HG02970 (cell line): ENCODE measurements around the gene PGM5.
"Not testable (repeated sequence)": the region's sequence is repeated elsewhere in the genome, so short reads cannot be mapped to it uniquely, and the experiment has no call there.

ENCODE experiments used
- ATAC-seq: cut with Tn5 transposase; IDR thresholded peaks from one replicate; pipeline ENCODE4 v1.9.1; 2021; ENCODE audit warnings: mild to moderate bottlenecking, moderate library complexity, moderate number of reproducible peaks; ENCODE audit not compliant: unreplicated experiment, low FRiP score

Gene PGM5

GRCh38 chr9:68375789-68376188 is 19.4 kb downstream of the PGM5 start:
- ATAC-seq = not testable (repeated sequence)

- ATAC-seq = peak; percentile 82
These were observed 21.3 kb downstream of the PGM5 start for GRCh38 chr9:68377723-68378122.

DNA sequence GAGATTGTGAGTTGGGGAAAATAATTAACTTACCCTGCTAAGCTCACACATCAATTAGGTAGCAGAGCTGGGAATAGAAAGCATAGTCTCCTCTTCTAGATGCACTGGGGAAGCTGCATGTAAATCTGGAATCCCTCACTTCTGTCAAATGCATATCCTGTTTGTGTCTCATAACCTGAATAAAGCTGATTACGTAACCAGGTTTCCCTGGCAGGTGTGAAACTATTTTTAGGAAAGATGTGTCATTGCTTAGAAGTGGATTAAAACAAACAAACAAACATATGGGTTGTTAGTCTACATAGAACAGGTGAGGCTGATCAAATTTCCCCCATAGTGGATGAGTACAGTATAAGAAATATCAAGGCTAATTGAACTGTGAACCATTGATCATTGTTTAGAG is 27.5 kb downstream of the PGM5 start:
- not testable (repeated sequence) for ATAC-seq

- ATAC-seq = not testable (repeated sequence)
These were observed 33.1 kb downstream of the PGM5 start for GRCh38 chr9:68389558-68389957.

DNA sequence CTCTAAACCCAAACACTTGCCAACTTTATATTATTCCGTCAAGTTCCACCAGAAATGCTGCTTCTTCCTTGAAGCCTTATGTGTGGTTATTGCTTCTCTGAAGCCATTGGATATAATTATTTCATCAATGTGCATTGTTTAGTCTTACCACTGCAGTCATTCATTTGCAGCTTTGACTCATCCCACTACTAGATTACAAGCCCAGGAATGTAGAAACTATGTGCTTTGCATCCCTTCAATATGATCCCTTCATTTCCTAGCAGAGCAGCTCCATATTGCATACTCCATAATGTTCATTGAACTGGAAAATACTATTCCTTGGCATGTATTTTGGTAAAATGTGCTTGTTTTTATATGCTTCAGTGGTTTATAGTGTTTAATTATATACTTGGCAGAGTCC is 34.3 kb downstream of the PGM5 start:
- not testable (repeated sequence) for ATAC-seq

DNA sequence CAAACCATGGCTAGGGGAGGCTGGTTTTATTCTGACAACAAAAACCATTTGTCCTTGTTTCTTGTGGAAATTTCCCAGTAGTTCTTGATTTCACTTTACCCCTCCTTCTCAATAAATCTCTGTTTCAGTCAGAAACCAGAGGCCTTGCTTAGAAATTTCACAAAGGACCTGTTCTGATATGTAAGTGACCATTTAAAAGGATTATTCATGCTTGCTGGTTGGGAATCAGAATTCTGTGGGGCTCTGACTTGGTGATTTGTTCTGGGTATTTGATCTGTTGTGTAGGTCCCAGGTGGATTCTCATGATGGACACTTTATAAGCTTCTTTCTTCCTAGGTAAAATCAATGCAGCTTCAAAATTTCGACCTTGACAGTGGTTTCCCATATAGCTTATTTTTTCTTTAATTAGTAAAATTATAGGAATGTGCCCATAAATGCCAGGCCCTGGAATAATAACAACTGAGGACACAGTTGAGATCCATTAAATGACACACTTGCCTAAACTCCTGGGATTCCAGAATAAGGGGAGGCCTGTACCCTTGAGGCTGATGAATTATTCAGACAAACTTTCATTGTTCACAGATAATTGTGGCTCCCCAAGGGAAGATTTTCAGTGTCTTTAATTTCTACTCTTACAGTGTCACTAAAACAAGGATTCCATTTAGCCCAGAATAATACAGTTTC is 40.1 kb downstream of the PGM5 start:
- not testable (repeated sequence) for ATAC-seq

DNA sequence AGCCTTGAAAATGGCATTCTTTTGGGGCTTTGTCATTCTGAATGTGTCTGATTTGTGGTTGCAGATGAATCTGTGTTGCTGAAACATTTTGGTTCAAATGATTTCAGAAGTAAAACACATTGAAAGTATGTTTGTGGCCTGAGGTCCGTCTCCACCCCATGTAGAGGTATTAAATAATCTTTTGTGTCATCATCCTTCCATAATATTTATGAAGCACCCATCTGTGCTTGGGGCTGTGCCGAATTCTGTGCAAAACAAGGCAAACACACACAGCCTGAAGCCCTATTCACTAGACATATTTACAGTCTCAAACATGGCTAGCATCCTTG is 40.6 kb downstream of the PGM5 start:
- ATAC-seq = not testable (repeated sequence)

- ATAC-seq = not testable (repeated sequence)
These were observed 41.4 kb downstream of the PGM5 start for GRCh38 chr9:68397796-68398195.

- not testable (repeated sequence) for ATAC-seq
These were observed 41.9 kb downstream of the PGM5 start for GRCh38 chr9:68398324-68398723.

DNA sequence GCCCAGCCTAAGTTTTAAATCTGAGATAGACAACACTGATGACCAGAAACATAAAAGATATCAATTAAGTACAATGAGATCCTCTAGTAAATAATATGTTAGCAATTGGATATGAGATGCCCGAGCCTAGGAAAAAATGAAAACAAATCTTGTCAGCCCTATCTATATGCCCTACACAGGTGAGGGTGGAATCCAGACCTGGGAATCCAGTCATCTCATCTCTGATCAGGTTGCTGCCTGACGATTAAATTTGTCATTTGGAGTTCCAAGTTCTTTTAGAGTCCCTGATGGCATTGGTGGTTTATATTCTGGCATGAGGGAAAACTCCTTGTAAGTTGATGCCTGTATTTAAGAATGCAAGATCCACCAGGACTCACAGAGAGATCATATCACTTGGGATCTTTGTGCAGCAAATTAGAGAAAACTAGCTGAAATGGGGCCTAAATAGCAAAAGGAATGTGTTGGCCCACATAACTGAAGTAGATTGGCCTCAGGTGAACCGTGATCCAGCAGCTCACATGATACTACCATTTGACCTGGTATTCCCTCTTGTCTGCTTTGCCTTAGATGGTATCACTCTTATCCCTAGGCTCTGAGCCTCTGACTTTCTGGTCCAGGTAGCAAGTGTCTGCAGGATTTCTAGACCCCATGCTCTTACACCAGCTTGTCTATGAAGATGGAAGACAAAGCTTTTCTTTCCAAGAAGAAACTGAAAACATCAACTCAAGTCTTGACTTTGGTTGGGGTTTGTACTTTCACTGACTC is 48.2 kb downstream of the PGM5 start:
- not testable (repeated sequence) for ATAC-seq

- ATAC-seq = not testable (repeated sequence)
These were observed 55.5 kb downstream of the PGM5 start for GRCh38 chr9:68411865-68412264.

DNA sequence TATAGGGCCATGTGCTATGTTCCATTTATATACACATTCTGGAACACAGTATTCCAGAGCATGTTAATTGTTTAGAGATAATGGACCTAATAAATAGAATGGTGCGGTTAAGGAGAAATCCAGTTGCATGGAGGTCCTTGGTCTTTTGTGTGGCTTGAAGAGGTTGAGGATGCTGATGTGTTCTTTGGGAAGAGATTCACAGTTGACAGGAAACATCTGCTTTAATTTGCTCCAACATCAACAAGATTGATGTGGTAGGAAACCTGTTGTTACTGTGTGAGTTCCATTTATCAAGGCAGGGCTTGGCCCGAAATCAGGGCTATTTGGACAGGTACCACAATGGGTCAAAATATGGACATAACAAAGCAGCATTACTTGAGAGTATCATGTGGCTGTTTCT is 56.3 kb downstream of the PGM5 start:
- ATAC-seq = not testable (repeated sequence)

DNA sequence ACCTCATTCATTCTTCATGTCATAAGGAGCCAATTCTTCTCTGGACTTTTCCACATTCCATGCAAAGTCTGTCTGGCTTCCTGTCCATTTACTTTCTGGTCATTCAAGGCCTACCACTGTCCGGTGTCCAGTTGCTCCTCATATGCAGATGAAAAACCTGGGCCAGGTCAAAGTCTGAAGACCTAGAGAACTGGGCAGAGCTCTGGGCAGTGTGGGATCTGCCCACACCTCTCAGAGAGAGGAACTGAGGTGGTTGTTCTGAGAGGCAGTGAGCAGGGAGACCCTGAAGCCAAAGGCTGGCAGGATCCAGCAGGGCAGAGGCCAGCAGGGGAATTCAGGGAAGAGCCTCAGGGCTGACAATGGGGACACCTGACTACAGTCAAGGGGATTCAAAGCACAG is 58.7 kb downstream of the PGM5 start:
- not testable (repeated sequence) for ATAC-seq

DNA sequence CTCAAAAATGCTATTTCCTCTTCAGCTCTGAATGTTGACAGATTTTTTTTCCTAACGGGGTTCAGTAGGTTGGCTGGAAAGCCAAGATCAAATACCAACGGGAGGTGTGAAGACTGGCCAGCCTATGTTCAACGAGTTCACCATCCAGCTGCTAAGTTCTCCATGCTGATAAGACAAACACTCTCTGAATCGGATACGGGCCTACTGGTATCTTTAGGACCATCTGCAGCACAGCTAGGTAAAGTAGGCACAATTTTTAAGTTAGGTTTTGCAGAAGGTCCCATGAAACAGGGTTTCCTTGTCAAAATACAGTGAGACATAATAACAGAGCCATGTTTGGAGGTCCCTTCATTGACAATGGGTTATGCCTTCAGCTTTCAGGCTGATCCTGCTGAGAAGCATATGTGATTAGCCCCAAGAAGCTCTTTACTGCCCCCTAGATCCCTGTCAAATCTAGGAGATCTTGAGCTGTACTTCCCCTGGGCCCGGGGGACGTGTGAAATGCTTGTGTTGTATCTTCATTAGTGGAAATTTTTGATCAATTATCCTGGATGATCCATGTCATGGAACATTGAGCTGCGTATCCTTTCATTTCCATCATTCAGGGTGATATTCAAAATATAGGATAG is 60.6 kb downstream of the PGM5 start:
- no peak for ATAC-seq

DNA sequence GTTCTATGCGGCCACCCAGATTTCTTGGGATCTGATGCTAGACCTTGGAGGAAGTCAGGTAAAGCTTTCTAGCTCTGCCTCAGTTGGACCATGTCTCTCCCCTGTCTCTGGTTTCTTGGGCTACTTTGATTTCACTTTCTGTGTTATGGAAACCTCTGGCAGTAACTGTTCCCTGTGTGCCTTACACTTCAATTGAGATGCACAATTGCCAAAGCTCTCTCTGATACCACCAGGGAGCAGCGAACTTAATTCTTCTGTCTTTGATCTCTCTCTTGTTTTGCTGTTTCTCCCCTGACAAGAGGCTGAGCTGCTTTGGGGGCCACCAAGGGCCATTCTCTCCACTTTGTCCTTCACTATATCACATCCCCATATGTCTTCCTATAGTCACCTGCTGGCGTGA is 61.4 kb downstream of the PGM5 start:
- ATAC-seq = no peak

DNA sequence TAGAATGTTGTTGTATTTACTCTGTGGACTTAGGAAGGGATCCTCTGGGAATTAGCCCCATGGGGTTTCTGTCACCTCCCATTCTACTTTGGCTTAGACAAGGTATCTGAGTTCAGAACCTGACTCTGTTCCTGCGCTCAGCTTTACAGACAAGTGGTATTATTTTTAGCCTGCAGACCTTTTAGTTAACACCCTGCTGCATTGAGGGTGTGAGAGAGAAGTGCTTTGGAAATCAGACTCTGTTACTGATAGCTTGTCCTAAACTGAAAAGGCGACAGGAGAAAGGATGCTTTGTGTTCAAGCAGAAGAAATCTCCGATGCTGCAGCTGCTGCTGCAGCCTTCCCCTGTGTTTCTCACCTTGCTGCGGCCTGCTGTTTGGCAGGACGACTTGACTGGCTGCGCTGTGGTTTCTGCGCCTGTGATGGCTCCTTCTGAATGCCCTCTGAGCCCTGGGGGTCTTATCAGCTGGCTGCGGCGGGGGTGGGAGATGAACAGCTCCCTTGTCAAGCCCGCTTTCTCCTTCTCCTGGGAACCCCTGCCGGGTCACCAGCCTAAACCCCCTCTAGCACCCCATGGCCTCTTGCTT is 61.9 kb downstream of the PGM5 start:
- no peak for ATAC-seq

GRCh38 chr9:68419901-68420300 is 63.5 kb downstream of the PGM5 start:
- ATAC-seq = no peak

- no peak for ATAC-seq
These were observed 70.3 kb downstream of the PGM5 start for GRCh38 chr9:68426755-68427154.

- ATAC-seq = no peak
These were observed 71.0 kb downstream of the PGM5 start for GRCh38 chr9:68427216-68427977.

DNA sequence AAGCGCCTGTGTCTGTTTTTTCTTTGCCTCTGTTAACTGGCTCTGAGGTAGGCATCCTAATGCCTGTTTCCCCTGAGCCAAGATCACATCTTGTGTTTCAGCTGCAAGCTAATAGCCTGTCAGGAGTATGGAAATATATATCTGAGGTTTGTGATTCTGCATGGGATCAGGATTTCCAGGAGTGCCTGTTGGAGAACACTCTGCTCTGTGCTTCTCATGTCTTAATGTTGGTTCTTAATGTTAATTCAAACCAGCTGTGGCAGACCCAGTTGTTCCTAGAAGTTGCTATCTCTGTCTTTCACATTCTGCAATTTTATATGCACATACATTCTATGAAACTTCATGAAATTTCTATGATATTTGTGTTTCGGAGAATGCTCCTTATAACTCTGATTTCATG is 72.1 kb downstream of the PGM5 start:
- no peak for ATAC-seq

DNA sequence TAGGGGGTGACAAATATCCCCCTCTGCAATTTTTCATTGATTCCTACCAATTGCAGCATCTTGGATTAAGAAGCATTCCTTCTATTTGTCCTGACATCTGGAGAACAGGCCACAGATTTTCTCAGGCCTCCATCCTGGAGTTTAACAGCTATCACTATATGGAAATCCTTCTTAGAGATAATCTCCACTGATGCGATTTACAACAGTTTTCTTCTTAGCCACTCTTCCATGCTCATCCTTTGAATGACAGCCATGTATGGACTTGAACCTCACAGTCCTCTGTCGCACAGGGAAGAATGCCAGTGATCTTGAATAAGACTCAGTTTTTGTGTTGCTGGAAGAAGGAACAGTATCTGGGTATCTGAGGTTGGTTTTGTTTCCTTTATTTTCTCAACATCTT is 73.2 kb downstream of the PGM5 start:
- no peak for ATAC-seq
